Neural cell (in vitro differentiated cells): ENCODE results near the gene ST3GAL3. TPM values are rescaled to one million over a fixed set of nuclear protein-coding genes. Genes with fewer than 3 reads are reported as not detected.

Experiments
- H2AFZ ChIP-seq: fragments of 200-600, 300-800 bp; sonication (generic), shearing (Covaris generic); 2 replicates; pipeline ENCODE4 v1.6.0; 2014; ENCODE audit warnings: low read depth, mild to moderate bottlenecking, antibody characterized with exemption, low read length, moderate library complexity
- H3F3A ChIP-seq: fragments of 200-600 bp; shearing (Covaris generic); 2 replicates; pipeline ENCODE4 v1.6.1; 2016; ENCODE audit warnings: mild to moderate bottlenecking, moderate library complexity, mixed read lengths, antibody characterized with exemption, low read length; ENCODE audit not compliant: insufficient read depth, poor library complexity, severe bottlenecking
- H3K27ac ChIP-seq: fragments of 200-600, 300-800 bp; sonication (generic), shearing (Covaris generic); 2 replicates; pipeline ENCODE4 v1.5.1; 2014; ENCODE audit warnings: mild to moderate bottlenecking, low read length, moderate library complexity
- H3K27me3 ChIP-seq: fragments of 300-800, 200-600 bp; sonication (generic), shearing (Covaris generic); 2 replicates; pipeline ENCODE4 v1.6.0; 2014; ENCODE audit warnings: mild to moderate bottlenecking, low read depth, low read length, moderate library complexity; ENCODE audit not compliant: insufficient read depth
- H3K36me3 ChIP-seq: fragments of 300-800, 200-600 bp; sonication (generic), shearing (Covaris generic); 2 replicates; pipeline ENCODE4 v1.5.1; 2014; ENCODE audit warnings: mild to moderate bottlenecking, antibody characterized with exemption, low read length, moderate library complexity; ENCODE audit not compliant: insufficient read depth
- H3K4me2 ChIP-seq: fragments of 300-800, 200-600 bp; sonication (generic), shearing (Covaris generic); 2 replicates; pipeline ENCODE4 v1.6.0; 2014; ENCODE audit warnings: mild to moderate bottlenecking, low read length
- H3K4me3 ChIP-seq: fragments of 300-800, 200-600 bp; sonication (generic), shearing (Covaris generic); 2 replicates; pipeline ENCODE4 v1.5.1; 2014; ENCODE audit warnings: mild to moderate bottlenecking, low read length, moderate library complexity
- H3K79me2 ChIP-seq: fragments of 200-600 bp; shearing (Covaris generic); replicated peaks from 2 replicates; pipeline ENCODE4 v1.6.0; 2014; ENCODE audit warnings: mild to moderate bottlenecking, low read length, moderate library complexity; ENCODE audit not compliant: insufficient read depth
- H3K9ac ChIP-seq: fragments of 300-800, 200-600 bp; sonication (generic), shearing (Covaris generic); 2 replicates; pipeline ENCODE4 v1.6.1; 2016; ENCODE audit warnings: mild to moderate bottlenecking, low read length, mixed read lengths
- H3K9me2 ChIP-seq: fragments of 200-600 bp; shearing (Covaris generic); 2 replicates; pipeline ENCODE4 v1.6.1; 2016; ENCODE audit warnings: mild to moderate bottlenecking, low read length, mixed read lengths; ENCODE audit not compliant: insufficient read depth
- H3K9me3 ChIP-seq: fragments of 200-600, 300-800 bp; sonication (generic), shearing (Covaris generic); 2 replicates; pipeline ENCODE4 v1.6.1; 2016; ENCODE audit warnings: mild to moderate bottlenecking, mixed run types, low read length, moderate library complexity, mixed read lengths
- H4K20me1 ChIP-seq: fragments of 200-600 bp; shearing (Covaris generic); 2 replicates; pipeline ENCODE4 v1.6.1; 2016; ENCODE audit warnings: mild to moderate bottlenecking, mixed run types; ENCODE audit not compliant: insufficient read depth
- EP300 ChIP-seq: fragments of 450-650 bp; conservative IDR thresholded peaks from 2 replicates; pipeline ENCODE4 v1.6.1; 2014; ENCODE audit warnings: antibody characterized with exemption, mild to moderate bottlenecking, moderate library complexity; ENCODE audit not compliant: poor library complexity, severe bottlenecking
- EZH2 ChIP-seq: fragments of 200-600, 300-800 bp; shearing (Covaris generic), sonication (generic); IDR thresholded peaks from 2 replicates; pipeline ENCODE4 v1.6.1; 2014; ENCODE audit warnings: antibody characterized with exemption, low read length, borderline replicate concordance, mild to moderate bottlenecking; ENCODE audit not compliant: insufficient read depth, poor library complexity, severe bottlenecking
- MXI1 ChIP-seq: fragments of 450-650 bp; conservative IDR thresholded peaks from 2 replicates; pipeline ENCODE4 v1.6.1; 2014; ENCODE audit warnings: antibody characterized with exemption, mild to moderate bottlenecking; ENCODE audit not compliant: poor library complexity, severe bottlenecking
- POLR2AphosphoS5 ChIP-seq: IDR thresholded peaks from 2 replicates; pipeline ENCODE4 v1.6.1; 2012
- RAD21 ChIP-seq: fragments of 450-650 bp; conservative IDR thresholded peaks from 2 replicates; pipeline ENCODE4 v1.6.1; 2014; ENCODE audit warnings: antibody characterized with exemption, mild to moderate bottlenecking, moderate library complexity
- REST ChIP-seq: IDR thresholded peaks from 2 replicates; pipeline ENCODE4 v1.6.1; 2012; ENCODE audit warnings: borderline replicate concordance
- SMC3 ChIP-seq: fragments of 450-650 bp; conservative IDR thresholded peaks from 2 replicates; pipeline ENCODE4 v1.6.1; 2014; ENCODE audit warnings: antibody characterized with exemption, mild to moderate bottlenecking, moderate library complexity; ENCODE audit not compliant: poor library complexity
- TAF1 ChIP-seq: IDR thresholded peaks from 2 replicates; pipeline ENCODE4 v1.6.1; 2012; ENCODE audit warnings: low read depth
- polyA plus RNA-seq: library from polyadenylated mRNA; depleted of rRNA; stranded (reverse); fragments of >200 nt; gene quantifications from 2 replicates; pipeline ENCODE4 v1.2.3, GENCODE V29; 2014
- TF ChIP-seq, protein P1 (sequence below): fragments of 450-650 bp; IDR thresholded peaks from 2 replicates; pipeline ENCODE4 v1.5.1; 2014; ENCODE audit warnings: antibody characterized with exemption, mild to moderate bottlenecking, moderate library complexity; ENCODE audit not compliant: poor library complexity, severe bottlenecking

The ST3GAL3 gene
- polyA plus RNA-seq, 1 donor from 2014 or later = 36.8 TPM

DNA sequence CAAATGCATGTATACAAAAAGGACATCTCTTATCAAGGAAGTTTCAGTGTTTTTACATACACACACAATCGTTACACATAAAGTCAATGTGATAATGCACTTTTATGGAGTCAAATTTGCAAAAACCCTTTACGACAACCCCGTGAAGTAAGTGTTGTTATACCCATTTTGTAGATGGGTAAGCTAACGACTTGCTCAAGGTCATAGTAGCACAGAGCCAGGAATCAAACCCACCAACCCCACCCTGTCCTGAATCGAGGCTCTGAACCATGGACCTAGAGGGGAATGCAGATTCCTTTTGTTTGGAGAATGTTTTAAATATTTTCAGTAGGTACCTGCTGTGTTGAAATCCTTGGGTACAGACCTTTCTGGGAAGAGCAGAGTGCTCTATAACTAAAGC lies 148.9 kb downstream of the ST3GAL3 start:
- Histone ChIP-seq H3K79me2 (no peaks in the 10 kb centered on the region), H3K9me3 (no peaks in the 10 kb centered on the region), H3K4me3 (no peak overlapping the region), H3K9me2 (no peaks in the 10 kb centered on the region), H3K4me2 (no peak overlapping the region), H3F3A (no peaks in the 10 kb centered on the region), H3K27me3 (no peaks in the 10 kb centered on the region), H4K20me1 (no peaks in the 10 kb centered on the region), H3K9ac (no peak overlapping the region), H3K36me3 (no peaks in the 10 kb centered on the region), H3K27ac (no peak overlapping the region), H2AFZ (no peak overlapping the region)
- TF ChIP-seq REST (no peak), RAD21 (no peak), TAF1 (no peak), MXI1 (no peak), EP300 (no peak), POLR2AphosphoS5 (no peak), SMC3 (no peak)

- Histone ChIP-seq H4K20me1 (no peaks in the 10 kb centered on the region), H3K9ac (no peak overlapping the region), H3F3A (no peaks in the 10 kb centered on the region), H3K79me2 (no peaks in the 10 kb centered on the region), H3K4me3 (no peak overlapping the region), H3K9me2 (no peaks in the 10 kb centered on the region), H3K36me3 (no peaks in the 10 kb centered on the region), H2AFZ (no peak overlapping the region), H3K4me2 (no peak overlapping the region), H3K27ac (no peak overlapping the region), H3K9me3 (no peaks in the 10 kb centered on the region), H3K27me3 (no peaks in the 10 kb centered on the region)
- TF ChIP-seq SMC3 (no peak), EZH2 (no peak)
Measured at GRCh38 chr1:43857163-43857562, 149.8 kb downstream of the ST3GAL3 start.

- no peaks in the 10 kb centered on the region for H4K20me1 ChIP-seq
- H3K79me2 ChIP-seq = no peaks in the 10 kb centered on the region
- H3K4me2 ChIP-seq = no peak overlapping the region
- H3K4me3 ChIP-seq = no peak overlapping the region
- H3K27me3 ChIP-seq = no peaks in the 10 kb centered on the region
- no peak overlapping the region for H2AFZ ChIP-seq
- H3F3A ChIP-seq = no peaks in the 10 kb centered on the region
- TF ChIP-seq EZH2 (no peak), MXI1 (no peak), TAF1 (no peak), REST (no peak), SMC3 (no peak)
- TF ChIP-seq, protein P1, sequence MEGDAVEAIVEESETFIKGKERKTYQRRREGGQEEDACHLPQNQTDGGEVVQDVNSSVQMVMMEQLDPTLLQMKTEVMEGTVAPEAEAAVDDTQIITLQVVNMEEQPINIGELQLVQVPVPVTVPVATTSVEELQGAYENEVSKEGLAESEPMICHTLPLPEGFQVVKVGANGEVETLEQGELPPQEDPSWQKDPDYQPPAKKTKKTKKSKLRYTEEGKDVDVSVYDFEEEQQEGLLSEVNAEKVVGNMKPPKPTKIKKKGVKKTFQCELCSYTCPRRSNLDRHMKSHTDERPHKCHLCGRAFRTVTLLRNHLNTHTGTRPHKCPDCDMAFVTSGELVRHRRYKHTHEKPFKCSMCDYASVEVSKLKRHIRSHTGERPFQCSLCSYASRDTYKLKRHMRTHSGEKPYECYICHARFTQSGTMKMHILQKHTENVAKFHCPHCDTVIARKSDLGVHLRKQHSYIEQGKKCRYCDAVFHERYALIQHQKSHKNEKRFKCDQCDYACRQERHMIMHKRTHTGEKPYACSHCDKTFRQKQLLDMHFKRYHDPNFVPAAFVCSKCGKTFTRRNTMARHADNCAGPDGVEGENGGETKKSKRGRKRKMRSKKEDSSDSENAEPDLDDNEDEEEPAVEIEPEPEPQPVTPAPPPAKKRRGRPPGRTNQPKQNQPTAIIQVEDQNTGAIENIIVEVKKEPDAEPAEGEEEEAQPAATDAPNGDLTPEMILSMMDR = no peak
- H3K36me3 ChIP-seq = no peaks in the 10 kb centered on the region
- no peak overlapping the region for H3K27ac ChIP-seq
- no peaks in the 10 kb centered on the region for H3K9me3 ChIP-seq
- no peaks in the 10 kb centered on the region for H3K9me2 ChIP-seq
- H3K9ac ChIP-seq = no peak overlapping the region
Measured at GRCh38 chr1:43858324-43858723, 151.0 kb downstream of the ST3GAL3 start.
